ENCODE results near the gene PDCD11.
A peak's percentile ranks its signal among the peaks of the same experiment; 100 is the strongest.
"Not testable (repeated sequence)": the region's sequence is repeated elsewhere in the genome, so short reads cannot be mapped to it uniquely, and the experiment has no call there.

PDCD11 gene

GRCh38 chr10:103479135-103479534, 82.7 kb downstream of the PDCD11 start, which contains the start of gene CALHM3:
Gene CALHM3 (minus strand): TSS chr10:103479240. CDS start chr10:103479032, 208 bp downstream.
- DNase-seq, result no peak

DNA sequence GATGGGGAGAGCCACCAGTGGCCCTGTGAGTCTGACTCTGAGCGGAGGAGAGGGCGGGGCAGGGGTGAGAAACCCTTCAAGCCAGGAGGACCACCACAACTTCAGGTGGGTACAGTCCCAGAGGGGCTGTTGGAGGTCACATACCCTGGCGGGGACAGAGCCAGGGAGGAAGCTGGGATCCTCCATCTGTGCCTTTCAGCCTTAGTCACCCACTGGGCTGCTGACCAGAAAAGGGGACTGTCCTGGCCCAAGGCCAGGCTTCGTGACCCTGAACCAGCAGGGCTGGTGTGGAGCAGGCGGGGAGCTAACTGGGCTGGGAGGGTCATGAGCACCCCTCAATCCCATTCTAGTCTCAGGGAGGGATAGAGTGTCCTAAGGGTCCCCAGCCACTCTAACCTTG, 84.1 kb downstream of the PDCD11 start:
- DNase-seq, result no peak

GRCh38 chr10:103481974-103482531, 85.6 kb downstream of the PDCD11 start:
- DNase-seq, result peak; percentile 65

GRCh38 chr10:103486635-103487409, 90.4 kb downstream of the PDCD11 start:
- DNase-seq, result not testable (repeated sequence)

- DNase-seq, result no peak
These were observed 90.9 kb downstream of the PDCD11 start for GRCh38 chr10:103487410-103487708.

GRCh38 chr10:103490986-103491314, 94.5 kb downstream of the PDCD11 start:
- DNase-seq, result no peak

GRCh38 chr10:103491729-103492364, 95.4 kb downstream of the PDCD11 start:
- DNase-seq, result no peak

GRCh38 chr10:103492655-103493261, 96.3 kb downstream of the PDCD11 start:
- DNase-seq, result no peak

- DNase-seq, result no peak
These were observed 97.0 kb downstream of the PDCD11 start, which contains the start of gene NEURL1 for GRCh38 chr10:103493362-103493915. Gene NEURL1 (plus strand): TSS chr10:103493705. CDS start chr10:103494388, 683 bp downstream.

GRCh38 chr10:103493916-103494877, 97.8 kb downstream of the PDCD11 start:
- no peak for DNase-seq

DNA sequence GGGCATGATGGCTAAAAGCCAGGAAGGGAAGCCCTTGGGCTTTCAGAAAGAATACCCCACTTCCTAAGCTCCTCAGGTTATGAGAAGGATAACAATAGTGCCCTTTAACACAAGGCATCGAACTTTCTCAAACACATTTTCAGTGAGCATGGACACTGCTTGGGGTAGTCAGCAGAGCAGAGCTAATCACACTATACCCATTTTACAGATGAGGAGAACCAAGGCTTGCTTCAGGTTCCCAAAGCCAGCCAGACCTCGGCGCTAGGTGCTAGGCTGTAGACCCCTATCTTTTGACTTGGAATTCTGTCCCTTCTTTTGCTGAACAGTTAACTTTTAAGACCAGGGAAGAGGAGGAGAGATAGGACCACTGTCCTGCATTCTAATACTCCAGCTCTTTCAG, 98.9 kb downstream of the PDCD11 start:
- DNase-seq, result no peak

All from DMS153 (cell line).